ENCODE measurements around the gene OSBPL6.
A peak's percentile ranks its signal among the peaks of the same experiment; 100 is the strongest.

DNA sequence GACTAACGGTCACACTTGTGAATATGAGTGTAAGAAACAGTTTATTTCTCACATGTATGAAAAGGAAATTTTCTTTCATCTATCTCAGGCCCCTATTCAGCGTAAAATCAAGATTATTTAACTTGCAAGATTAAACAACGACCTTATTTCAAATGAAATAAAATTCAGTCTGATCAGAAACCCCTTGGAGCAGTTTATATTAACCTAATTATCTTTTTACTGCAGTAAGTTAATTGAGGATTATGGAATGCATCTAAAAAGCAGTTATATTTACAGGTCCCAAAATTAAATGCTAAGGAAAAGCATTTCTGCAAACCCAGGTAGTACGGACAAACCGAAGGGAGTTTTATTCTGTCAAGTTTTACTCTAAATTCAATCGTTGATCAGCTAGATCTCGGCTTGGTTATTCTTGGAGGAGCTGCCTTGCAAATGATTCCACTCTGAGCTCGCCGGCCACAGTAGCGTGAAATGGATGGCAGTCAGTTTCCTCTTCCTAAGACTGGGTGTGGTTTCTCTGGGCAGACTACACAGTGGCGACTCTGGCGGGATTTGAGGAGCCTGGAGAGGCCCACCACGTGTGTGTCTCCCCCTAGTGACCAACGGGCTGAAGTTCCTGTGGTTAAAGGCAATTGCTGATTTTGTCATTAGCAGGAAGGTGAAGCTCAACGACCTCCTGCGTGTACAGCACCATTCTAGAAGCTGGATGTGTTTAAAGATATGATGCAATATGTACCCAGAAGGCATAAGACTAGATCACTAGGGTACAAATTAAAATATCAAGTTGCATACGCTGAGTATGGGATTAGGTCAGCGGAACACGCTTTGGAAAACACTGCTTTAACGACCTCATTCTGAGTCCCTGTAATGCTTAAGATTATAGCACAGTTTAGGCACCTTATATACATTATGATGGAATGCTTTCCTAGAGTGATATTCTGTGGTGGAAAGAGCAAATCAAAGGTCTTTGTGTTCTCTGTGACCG is 220.2 kb downstream of the OSBPL6 start:
- TF ChIP-seq, protein P1, sequence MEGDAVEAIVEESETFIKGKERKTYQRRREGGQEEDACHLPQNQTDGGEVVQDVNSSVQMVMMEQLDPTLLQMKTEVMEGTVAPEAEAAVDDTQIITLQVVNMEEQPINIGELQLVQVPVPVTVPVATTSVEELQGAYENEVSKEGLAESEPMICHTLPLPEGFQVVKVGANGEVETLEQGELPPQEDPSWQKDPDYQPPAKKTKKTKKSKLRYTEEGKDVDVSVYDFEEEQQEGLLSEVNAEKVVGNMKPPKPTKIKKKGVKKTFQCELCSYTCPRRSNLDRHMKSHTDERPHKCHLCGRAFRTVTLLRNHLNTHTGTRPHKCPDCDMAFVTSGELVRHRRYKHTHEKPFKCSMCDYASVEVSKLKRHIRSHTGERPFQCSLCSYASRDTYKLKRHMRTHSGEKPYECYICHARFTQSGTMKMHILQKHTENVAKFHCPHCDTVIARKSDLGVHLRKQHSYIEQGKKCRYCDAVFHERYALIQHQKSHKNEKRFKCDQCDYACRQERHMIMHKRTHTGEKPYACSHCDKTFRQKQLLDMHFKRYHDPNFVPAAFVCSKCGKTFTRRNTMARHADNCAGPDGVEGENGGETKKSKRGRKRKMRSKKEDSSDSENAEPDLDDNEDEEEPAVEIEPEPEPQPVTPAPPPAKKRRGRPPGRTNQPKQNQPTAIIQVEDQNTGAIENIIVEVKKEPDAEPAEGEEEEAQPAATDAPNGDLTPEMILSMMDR (IDR thresholded peaks at IDR 0.05), result peak; percentile 80
- no peak for TF ChIP-seq ZFX (IDR thresholded peaks at IDR 0.05; ENCODE audit: borderline replicate concordance)

All from 22Rv1 (cell line).